Kidney (tissue), 22 donors: ENCODE results near the gene SPO11. TPM values are rescaled to one million over a fixed set of nuclear protein-coding genes. Genes with fewer than 3 reads are reported as not detected.

Source experiments
- DNase-seq, 5 donors: peaks; one replicate each; pipeline ENCODE4 v3.0.0-alpha.2; 2013 to 2020
- FAIRE-seq: peaks from 2 replicates; lab custom pipeline; 2012; peaks lifted over from hg19 to GRCh38; lab: Jason Lieb, UNC
- H3K27ac ChIP-seq, 2 donors: one replicate each; pipeline ENCODE4 v1.7.0; 2013; ENCODE audit warnings: low read depth in 2 of 2, low read length in 2 of 2, inconsistent platforms in 1 of 2
- H3K27me3 ChIP-seq: one replicate; pipeline ENCODE4 v1.7.1; 2013; ENCODE audit warnings: low read length, inconsistent platforms; ENCODE audit not compliant: control insufficient read depth, insufficient read depth
- H3K36me3 ChIP-seq, 3 donors: one replicate each; pipeline versions ENCODE4 v1.7.0 to v1.7.1; 2013; ENCODE audit warnings: low read length in 3 of 3, control low read depth in 1 of 3, inconsistent platforms in 1 of 3; ENCODE audit not compliant: insufficient read depth in 3 of 3, control insufficient read depth in 2 of 3
- H3K4me1 ChIP-seq, 3 donors: one replicate each; pipeline versions ENCODE4 v1.7.0 to v1.7.1; 2013; ENCODE audit warnings: low read length in 3 of 3, inconsistent platforms in 1 of 3, low read depth in 1 of 3; ENCODE audit not compliant: control insufficient read depth in 2 of 3, insufficient read depth in 2 of 3
- H3K4me3 ChIP-seq, 3 donors: one replicate each; pipeline versions ENCODE4 v1.7.0 to v1.8.1; 2013; ENCODE audit warnings: low read length in 3 of 3, control low read depth in 1 of 3, inconsistent platforms in 1 of 3
- H3K9ac ChIP-seq, 3 donors: one replicate each; pipeline versions ENCODE4 v1.7.0 to v1.7.1; 2013; ENCODE audit warnings: low read length in 3 of 3, control low read depth in 1 of 3, inconsistent platforms in 1 of 3
- H3K9me3 ChIP-seq, 3 donors: one replicate each; pipeline versions ENCODE4 v1.7.0 to v1.7.1; 2013; ENCODE audit warnings: low read length in 3 of 3, control low read depth in 1 of 3, inconsistent platforms in 1 of 3; ENCODE audit not compliant: control insufficient read depth in 2 of 3, insufficient read depth in 1 of 3
- intact Hi-C: fragments of 100-400 bp; cut with DNase I; formaldehyde crosslinking; loops from one replicate; pipeline ENCODE4 v1.11.1; 2022
- long read RNA-seq, 10 donors: library from polyadenylated mRNA in 1 of 10; unstranded in 1 of 10; transcript quantifications; one replicate each; pipeline ENCODE4 v2.0.0 and lab custom pipeline, GENCODE V29; 2021 to 2026
- polyA plus RNA-seq: library from polyadenylated mRNA; stranded (reverse); fragments of 350-450 nt; fragmentation: Illumina TruSeq; extraction: RNeasy Lipid Tissue Mini Kit (QIAGEN cat#74804); gene quantifications from one replicate; pipeline ENCODE4 v1.2.3, GENCODE V29; 2014; ENCODE audit warnings: low read depth, low replicate concordance; ENCODE audit not compliant: insufficient read depth
- total RNA-seq: library from RNA; stranded (reverse); fragmentation: NEBNext Ultra II Directional; extraction: Animal tissue kit (Norgen Biotek cat#: 25700); gene quantifications from one replicate; pipeline ENCODE4 v1.2.1, GENCODE V29; 2021
- TF ChIP-seq, protein P1 (sequence below): IDR thresholded peaks from 3 replicates; pipeline ENCODE4 v1.5.1; 2012; ENCODE audit warnings: mild to moderate bottlenecking, moderate library complexity, borderline replicate concordance; ENCODE audit not compliant: insufficient read depth; ENCODE audit errors: extremely low read depth
- donor health status: control.
- donor health status: control.
- donor health status: control.
- donor health status: control.
- donor health status: control.
- donor health status: DM: yes; HTN: yes; CAD: no.
- donor health status: Normal renal cell carcinoma (clear cell type).

Gene SPO11, protein sequence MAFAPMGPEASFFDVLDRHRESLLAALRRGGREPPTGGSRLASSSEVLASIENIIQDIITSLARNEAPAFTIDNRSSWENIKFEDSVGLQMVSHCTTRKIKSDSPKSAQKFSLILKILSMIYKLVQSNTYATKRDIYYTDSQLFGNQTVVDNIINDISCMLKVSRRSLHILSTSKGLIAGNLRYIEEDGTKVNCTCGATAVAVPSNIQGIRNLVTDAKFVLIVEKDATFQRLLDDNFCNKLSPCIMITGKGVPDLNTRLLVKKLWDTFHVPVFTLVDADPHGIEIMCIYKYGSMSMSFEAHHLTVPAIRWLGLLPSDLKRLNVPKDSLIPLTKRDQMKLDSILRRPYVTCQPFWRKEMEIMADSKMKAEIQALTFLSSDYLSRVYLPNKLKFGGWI
- not detected for total RNA-seq
- not detected for polyA plus RNA-seq
- long read RNA-seq, donor 1: 0 reads
- long read RNA-seq, donor 2: 0 reads
- long read RNA-seq, donor 3: 0 reads
- long read RNA-seq, donor 4: 0 reads
- long read RNA-seq, donor 5: 0 reads
- long read RNA-seq, donor 6: 0 reads
- long read RNA-seq, donor 7: 0 reads
- long read RNA-seq, donor 8: 0 reads
- long read RNA-seq, donor 9: 0 reads
- long read RNA-seq, donor 10: 0 reads

DNA sequence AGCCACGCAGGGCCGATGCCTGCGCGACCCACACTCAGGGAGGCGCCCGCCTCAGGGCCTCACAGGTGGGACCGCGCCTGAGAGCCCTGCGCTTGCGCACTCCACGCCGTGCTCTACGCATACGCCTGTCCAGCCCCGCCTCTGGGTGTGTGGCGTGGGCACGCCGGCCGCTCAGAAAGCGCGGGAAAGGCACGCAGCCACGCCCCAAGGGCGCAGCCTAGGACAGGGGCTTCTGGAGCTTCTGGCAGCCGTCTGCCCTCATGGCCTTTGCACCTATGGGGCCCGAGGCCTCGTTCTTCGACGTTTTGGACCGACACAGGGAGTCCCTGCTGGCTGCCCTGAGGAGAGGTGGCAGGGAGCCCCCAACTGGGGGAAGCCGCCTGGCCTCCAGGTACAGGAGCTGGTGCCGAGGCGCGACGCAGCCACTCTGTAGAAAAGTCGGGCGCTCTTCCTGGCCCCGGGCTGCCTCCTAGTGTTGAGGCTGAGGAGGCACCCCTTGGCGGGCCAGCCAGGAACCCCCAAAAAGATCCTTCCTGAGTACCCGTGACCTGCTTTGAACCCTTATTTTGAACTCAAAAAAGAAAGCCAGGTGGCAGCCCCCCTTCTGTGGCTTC is at the start of gene SPO11:
TSS of gene SPO11 (plus strand) at position 196 of the 614 bp plus-strand sequence. CDS start at position 261, 65 bp downstream.
- DNase-seq (peak in 4 of 5 donors; percentile 33 to 59 (median 46)), FAIRE-seq (no peak)
- Histone ChIP-seq H3K4me3 (no peak within 1 kb of the TSS), H3K9ac (no peak within 1 kb of the TSS), H3K9me3 (no peaks in the 10 kb centered on the region), H3K27me3 (no peaks in the 10 kb centered on the region), H3K4me1 (peaks cover 0 to 2% (median 0%) of the 10 kb centered on the region in 3 donors), H3K27ac (no peak within 1 kb of the TSS), H3K36me3 (no peaks in the 10 kb centered on the region)
- intact Hi-C loops: no loop called here
- TF ChIP-seq, protein P1, sequence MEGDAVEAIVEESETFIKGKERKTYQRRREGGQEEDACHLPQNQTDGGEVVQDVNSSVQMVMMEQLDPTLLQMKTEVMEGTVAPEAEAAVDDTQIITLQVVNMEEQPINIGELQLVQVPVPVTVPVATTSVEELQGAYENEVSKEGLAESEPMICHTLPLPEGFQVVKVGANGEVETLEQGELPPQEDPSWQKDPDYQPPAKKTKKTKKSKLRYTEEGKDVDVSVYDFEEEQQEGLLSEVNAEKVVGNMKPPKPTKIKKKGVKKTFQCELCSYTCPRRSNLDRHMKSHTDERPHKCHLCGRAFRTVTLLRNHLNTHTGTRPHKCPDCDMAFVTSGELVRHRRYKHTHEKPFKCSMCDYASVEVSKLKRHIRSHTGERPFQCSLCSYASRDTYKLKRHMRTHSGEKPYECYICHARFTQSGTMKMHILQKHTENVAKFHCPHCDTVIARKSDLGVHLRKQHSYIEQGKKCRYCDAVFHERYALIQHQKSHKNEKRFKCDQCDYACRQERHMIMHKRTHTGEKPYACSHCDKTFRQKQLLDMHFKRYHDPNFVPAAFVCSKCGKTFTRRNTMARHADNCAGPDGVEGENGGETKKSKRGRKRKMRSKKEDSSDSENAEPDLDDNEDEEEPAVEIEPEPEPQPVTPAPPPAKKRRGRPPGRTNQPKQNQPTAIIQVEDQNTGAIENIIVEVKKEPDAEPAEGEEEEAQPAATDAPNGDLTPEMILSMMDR: no peak

DNA sequence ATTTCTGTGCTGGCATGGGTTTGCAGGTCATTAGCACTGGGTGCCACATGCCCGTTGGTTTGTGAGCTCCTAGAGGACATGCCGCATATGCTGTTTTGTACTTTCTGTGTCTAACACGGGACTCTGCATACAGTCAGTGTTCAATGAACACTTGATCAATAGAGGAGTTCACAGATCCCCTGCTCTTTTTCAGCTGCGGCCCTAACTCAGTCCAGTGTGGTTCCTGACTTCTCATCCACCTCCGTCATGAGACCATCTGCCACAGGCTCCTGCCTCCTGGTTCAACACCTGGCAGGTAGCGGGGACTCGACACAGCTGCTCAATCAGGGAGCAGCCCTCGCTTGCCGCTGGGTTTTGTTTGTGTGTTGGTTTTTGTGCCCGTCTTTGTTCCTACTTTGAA is 49.4 kb upstream of the SPO11 start:
- intact Hi-C loops: no loop called here
- H3K9ac ChIP-seq: no peak overlapping the region
- DNase-seq (peak in 1 of 5 donors; percentile 18), FAIRE-seq (no peak)
- no peak overlapping the region for H3K27ac ChIP-seq
- H3K27me3 ChIP-seq: no peaks in the 10 kb centered on the region
- H3K4me3 ChIP-seq: no peak overlapping the region
- no peaks in the 10 kb centered on the region for H3K36me3 ChIP-seq
- no peaks in the 10 kb centered on the region for H3K4me1 ChIP-seq
- TF ChIP-seq, protein P1: no peak
- H3K9me3 ChIP-seq: no peaks in the 10 kb centered on the region

DNA sequence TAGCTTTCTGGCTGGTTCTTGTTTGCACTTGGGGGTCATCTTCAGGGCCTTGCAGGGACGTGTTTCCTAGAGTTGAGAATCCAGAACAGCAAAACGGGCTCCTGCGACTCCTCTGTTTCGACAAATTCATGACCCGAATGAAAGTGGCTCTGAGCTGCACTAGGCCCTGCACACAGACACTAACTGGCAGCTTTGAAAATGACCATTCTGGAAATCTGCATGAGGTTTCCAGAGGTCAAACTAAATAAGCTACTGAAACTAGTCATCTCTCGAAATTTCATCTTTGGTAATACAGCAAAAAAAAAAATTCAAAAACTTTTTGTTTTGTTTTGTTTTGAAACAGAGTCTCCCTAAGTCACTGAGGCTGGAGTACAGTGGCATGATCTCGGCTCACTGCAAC is 47.7 kb upstream of the SPO11 start:
- Histone ChIP-seq H3K27me3 (no peaks in the 10 kb centered on the region), H3K4me1 (no peaks in the 10 kb centered on the region)

More for the DNA sequence above, 47.7 kb upstream of the SPO11 start:
- H3K4me3 ChIP-seq: no peak overlapping the region
- FAIRE-seq (no peak), DNase-seq (no peak)
- H3K27ac ChIP-seq: no peak overlapping the region
- H3K36me3 ChIP-seq: no peaks in the 10 kb centered on the region
- TF ChIP-seq, protein P1: no peak
- no peaks in the 10 kb centered on the region for H3K9me3 ChIP-seq
- intact Hi-C loops: no loop called here
- no peak overlapping the region for H3K9ac ChIP-seq
